DMS53 treated with DMSO at 0.1 percent for 48 hours (cell line): ENCODE measurements around the gene CYP2A6.

Experiments used
- DNase-seq: peaks from one replicate; lab custom pipeline; 2025; ENCODE audit not compliant: unreplicated experiment; lab: John Stamatoyannopoulos, UW

Gene CYP2A6

GRCh38 chr19:40803857-40804782, 46.1 kb downstream of the CYP2A6 start:
- no peak for DNase-seq

- no peak for DNase-seq
Observed at GRCh38 chr19:40803170-40803856, 46.9 kb downstream of the CYP2A6 start.

GRCh38 chr19:40802300-40803169, 47.7 kb downstream of the CYP2A6 start:
- no peak for DNase-seq

GRCh38 chr19:40801426-40802299, 48.6 kb downstream of the CYP2A6 start:
- DNase-seq, result no peak

GRCh38 chr19:40800997-40801377, 49.3 kb downstream of the CYP2A6 start:
- DNase-seq, result no peak

GRCh38 chr19:40800339-40800996, 49.8 kb downstream of the CYP2A6 start:
- DNase-seq, result no peak

GRCh38 chr19:40799558-40800338, 50.5 kb downstream of the CYP2A6 start:
- DNase-seq, result no peak

GRCh38 chr19:40798683-40799557, 51.3 kb downstream of the CYP2A6 start, which contains the start of gene EGLN2:
EGLN2 (plus strand) TSS chr19:40799191; CDS start chr19:40800573, 1,382 bp downstream.
- peak; percentile 98 for DNase-seq

GRCh38 chr19:40797963-40798682, 52.1 kb downstream of the CYP2A6 start:
- DNase-seq, result peak; percentile 82

GRCh38 chr19:40797166-40797962, 52.9 kb downstream of the CYP2A6 start:
- no peak for DNase-seq
